ENCODE measurements around the gene WAS. TPM values are rescaled to one million over a fixed set of nuclear protein-coding genes. Genes with fewer than 3 reads are reported as not detected.
"Not testable (repeated sequence)": the region's sequence is repeated elsewhere in the genome, so short reads cannot be mapped to it uniquely, and the experiment has no call there.

WAS gene
- 22.0 TPM for total RNA-seq
- long read RNA-seq, partial matches to known transcripts = 1 of 1 reads
- long read RNA-seq, other reads (novel, unspliced or antisense) = 0 of 1 reads

- DNase-seq (ENCODE audit: low spot score) = no peak
These were observed at the start of gene WAS for GRCh38 chrX:48683411-48683982. Gene WAS (plus strand): TSS chrX:48683799. CDS start chrX:48683854, 55 bp downstream.

GRCh38 chrX:48636301-48636700 is 47.3 kb upstream of the WAS start:
- no peak for DNase-seq (ENCODE audit: low spot score)

- peak; percentile 9 for DNase-seq (ENCODE audit: low spot score)
These were observed 46.8 kb upstream of the WAS start for GRCh38 chrX:48636776-48637175.

GRCh38 chrX:48645669-48646068 is 37.9 kb upstream of the WAS start:
- DNase-seq (ENCODE audit: low spot score) = no peak

- peak; percentile 33 for DNase-seq (ENCODE audit: low spot score)
These were observed 35.3 kb upstream of the WAS start for GRCh38 chrX:48648336-48648751.

GRCh38 chrX:48649102-48649501 is 34.5 kb upstream of the WAS start:
- no peak for DNase-seq (ENCODE audit: low spot score)

DNA sequence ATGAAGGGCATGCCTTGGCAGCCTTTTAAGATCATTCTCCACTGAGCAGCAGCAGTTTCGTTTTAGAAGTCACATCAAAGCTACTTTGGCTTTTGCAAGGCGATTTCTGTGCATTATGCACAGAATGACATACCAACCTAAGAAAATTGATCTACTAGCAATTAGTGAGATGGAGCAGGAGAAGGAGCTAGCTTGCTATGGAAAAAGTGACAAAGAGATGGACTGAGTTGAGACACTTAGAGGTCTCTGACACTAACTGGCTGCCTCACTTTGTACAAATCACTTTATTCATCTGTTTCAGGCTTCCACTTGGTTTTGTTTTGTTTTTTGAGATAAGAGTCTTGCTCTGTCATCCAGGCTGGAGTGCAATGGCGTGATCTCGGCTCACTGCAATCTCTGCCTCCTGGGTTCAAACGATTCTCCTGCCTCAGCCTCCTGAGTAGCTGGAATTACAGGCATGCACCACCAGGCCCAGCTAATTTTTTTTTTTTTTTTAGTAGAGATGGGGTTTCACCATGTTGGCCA is 31.5 kb upstream of the WAS start:
- DNase-seq (ENCODE audit: low spot score) = not testable (repeated sequence)

DNA sequence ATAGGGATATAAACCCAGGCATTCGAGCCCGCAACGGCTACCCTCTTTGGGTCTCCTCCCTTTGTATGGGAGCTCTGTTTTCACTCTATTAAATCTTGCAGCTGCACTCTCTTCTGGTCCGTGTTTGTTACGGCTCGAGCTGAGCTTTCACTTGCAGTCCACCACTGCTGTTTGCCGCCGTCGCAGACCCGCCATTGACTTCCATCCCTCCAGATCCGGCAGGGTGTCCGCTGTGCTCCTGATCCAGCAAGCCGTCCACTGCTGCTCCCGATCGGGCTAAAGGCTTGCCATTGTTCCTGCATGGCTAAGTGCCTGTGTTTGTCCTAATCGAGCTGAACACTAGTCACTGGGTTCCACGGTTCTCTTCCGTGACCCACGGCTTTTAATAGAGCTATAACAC is 28.9 kb upstream of the WAS start:
- not testable (repeated sequence) for DNase-seq (ENCODE audit: low spot score)

DNA sequence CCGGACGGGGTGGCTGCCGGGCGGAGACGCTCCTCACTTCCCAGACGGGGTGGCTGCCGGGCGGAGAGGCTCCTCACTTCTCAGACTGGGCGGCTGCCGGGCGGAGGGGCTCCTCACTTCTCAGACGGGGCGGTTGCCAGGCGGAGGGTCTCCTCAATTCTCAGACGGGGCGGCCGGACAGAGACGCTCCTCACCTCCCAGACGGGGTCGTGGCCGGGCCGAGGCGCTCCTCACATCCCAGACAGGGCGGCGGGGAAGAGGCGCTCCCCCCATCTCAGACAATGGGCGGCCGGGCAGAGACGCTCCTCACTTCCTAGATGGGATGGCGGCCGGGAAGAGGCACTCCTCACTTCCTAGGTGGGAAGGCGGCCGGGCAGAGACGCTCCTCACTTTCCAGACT is 23.9 kb upstream of the WAS start:
- peak; percentile 62 for DNase-seq (ENCODE audit: low spot score)

- no peak for DNase-seq (ENCODE audit: low spot score)
These were observed 20.4 kb upstream of the WAS start for GRCh38 chrX:48663241-48663640.

GRCh38 chrX:48664156-48664555 is 19.4 kb upstream of the WAS start:
- no peak for DNase-seq (ENCODE audit: low spot score)

DNA sequence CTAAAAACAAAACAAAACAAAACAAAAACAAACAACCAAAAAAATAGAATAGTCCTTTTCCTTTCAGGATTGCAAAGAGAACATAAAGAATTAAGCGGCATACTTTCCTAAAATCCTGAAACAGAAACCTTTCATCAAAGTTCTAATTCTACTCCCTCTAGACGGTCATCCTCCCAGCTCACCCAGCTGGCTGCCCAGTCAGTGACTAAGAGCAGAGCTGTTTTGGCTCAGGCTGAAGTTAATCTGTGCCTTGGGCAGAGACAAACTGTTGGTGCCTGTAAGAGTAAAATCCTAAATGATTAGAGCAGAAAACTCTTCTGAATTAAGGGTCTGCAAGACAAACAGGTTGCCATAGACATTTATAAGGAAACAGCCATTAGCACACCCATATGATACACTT is 17.6 kb upstream of the WAS start:
- no peak for DNase-seq (ENCODE audit: low spot score)

DNA sequence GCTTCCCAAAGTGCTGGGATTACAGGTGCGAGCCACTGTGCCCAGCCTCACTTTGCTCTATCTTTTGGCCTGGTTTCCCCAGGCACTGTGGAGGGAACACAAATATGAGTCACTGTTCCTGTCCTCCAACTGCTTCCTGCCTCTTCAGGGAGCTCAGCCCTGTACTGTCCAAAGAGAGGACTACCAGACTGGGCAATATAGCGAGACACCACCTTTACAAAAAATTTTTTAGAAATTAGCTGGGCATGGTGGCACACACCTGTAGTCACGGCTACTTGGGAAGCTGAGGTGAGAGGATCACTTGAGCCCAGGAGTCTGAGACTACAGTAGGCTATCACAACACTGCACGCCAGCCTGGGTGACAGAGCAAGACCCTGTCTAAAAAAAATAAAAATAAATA is 16.9 kb upstream of the WAS start:
- DNase-seq (ENCODE audit: low spot score) = no peak

- DNase-seq (ENCODE audit: low spot score) = no peak
These were observed 16.1 kb upstream of the WAS start for GRCh38 chrX:48667509-48667908.

DNA sequence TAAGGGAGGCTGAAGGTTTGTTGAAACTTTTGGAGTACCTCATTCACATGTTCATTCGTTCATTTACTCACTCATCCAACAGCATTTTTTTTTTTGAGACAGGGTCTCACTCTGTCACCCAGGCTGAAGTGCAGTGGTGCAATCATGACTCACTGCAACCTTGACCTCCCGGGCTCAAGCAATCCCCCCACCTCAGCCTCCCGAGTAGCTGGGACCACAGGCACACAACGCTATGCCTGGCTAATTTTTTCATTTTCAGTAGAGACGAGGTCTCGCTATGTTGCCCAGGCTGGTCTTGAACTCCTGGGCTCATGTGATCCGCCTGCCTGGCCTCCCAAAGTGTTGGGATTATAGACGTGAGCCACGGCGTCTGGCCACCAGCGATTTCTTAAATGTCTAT is 15.4 kb upstream of the WAS start:
- DNase-seq (ENCODE audit: low spot score) = not testable (repeated sequence)

- DNase-seq (ENCODE audit: low spot score) = peak; percentile 96
These were observed 7.3 kb upstream of the WAS start for GRCh38 chrX:48676106-48676892.

GRCh38 chrX:48676893-48677270 is 6.7 kb upstream of the WAS start:
- DNase-seq (ENCODE audit: low spot score) = no peak

- DNase-seq (ENCODE audit: low spot score) = no peak
These were observed 6.1 kb upstream of the WAS start for GRCh38 chrX:48677516-48677915.

DNA sequence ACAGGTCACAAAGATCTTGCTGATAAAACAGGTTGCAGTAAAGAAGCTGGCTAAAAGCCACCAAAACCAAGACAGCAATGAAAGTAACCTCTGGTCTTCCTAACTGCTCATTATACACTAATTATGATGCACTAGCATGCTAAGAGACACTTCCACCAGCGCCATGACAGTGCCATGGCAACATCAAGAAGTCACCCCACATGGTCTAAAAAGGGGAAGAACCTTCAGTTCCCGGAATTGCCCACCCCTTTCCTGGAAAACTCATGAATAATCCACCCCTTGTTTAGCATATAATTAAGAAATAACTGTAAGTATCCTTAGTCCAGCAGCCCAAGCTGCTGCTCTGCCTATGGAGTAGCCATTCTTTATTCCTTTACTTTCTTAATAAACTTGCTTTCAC is 3.1 kb upstream of the WAS start:
- not testable (repeated sequence) for DNase-seq (ENCODE audit: low spot score)

DNA sequence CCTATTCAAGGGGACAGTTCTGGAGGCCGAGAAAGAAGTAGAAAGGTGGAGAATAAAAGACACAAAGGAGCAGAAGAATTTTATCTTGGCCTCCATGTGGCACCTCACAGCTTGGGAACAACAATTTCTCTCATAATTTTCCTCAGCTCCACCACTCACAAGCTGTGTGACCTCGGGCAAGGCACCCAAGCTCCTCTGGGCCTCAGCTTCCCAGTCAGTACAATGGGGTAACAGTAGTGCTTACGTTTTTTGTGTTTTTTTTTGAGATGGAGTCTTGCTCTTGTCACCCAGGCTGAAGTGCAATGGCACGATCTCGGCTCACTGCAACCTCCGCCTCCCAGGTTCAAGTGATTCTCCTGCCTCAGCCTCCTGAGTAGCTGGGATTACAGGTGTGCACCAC is 2.7 kb upstream of the WAS start:
- DNase-seq (ENCODE audit: low spot score) = not testable (repeated sequence)

- no peak for DNase-seq (ENCODE audit: low spot score)
These were observed 1.9 kb upstream of the WAS start for GRCh38 chrX:48681539-48682183.

DNA sequence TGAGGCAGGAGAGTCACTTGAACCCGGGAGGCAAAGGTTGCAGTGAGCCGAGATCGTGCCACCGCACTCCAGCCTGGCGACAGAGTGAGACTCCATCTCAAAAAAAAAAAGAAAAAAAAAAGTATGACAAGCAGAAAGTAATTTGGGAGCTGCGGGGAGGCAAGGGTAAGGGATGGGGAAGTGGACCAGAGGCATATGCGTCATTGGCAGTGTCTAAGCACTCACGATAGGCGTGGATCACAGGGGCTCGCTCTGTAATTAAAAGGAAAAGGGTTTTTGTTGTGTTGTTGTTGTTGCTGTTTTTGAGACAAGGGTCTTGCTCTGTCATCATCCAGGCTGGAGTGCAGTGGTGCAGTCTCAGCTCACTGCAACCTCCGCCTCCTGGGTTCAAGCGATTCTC is 804 bp upstream of the WAS start:
- DNase-seq (ENCODE audit: low spot score) = not testable (repeated sequence)
